HCT116 (cell line): ENCODE results near the gene TENM4. TPM values are rescaled to one million over a fixed set of nuclear protein-coding genes. Genes with fewer than 3 reads are reported as not detected.

Experiments
- ATAC-seq: fragments of 200-7000 bp; cut with Tn5 transposase; 2 replicates; pipeline ENCODE4 v1.9.1; 2020; ENCODE audit warnings: mild to moderate bottlenecking, moderate library complexity
- BruUV-seq: library from RNA; stranded (reverse); fragments of 400-500 nt; replicated peaks from 2 replicates; lab custom pipeline; 2021; lab: Mats Ljungman, UMichigan
- CTCF ChIA-PET: fragments of 300-600 bp; sonication (Branson Sonifier 250); formaldehyde crosslinking; loops from one replicate; lab custom pipeline; 2021; ENCODE audit warnings: antibody characterized with exemption; lab: Charles Lee
- POLR2A ChIA-PET: fragments of 300-600, 350-600 bp; sonication (Branson Sonifier 250); formaldehyde crosslinking; loops from one replicate; lab custom pipeline; 2021; ENCODE audit warnings: antibody characterized with exemption; lab: Charles Lee
- RAD21 ChIA-PET, 2 experiments: fragments of 300-600 bp; sonication (Branson Sonifier 250); formaldehyde crosslinking; loops; one replicate each; lab custom pipeline; 2023; ENCODE audit warnings: low total read pairs in 2 of 2; ENCODE audit not compliant: uncharacterized antibody in 2 of 2, unreplicated experiment in 2 of 2, low non-redundant PET in 1 of 2; lab: Charles Lee
- DNase-seq: peaks from one replicate; pipeline ENCODE4 v3.0.0-alpha.2; 2010; ENCODE audit warnings: low read depth, low spot score
- H2AFZ ChIP-seq: fragments of 200-600 bp; shearing (Covaris generic), sonication (generic); 2 replicates; pipeline ENCODE4 v1.6.1; 2017; ENCODE audit warnings: low read depth, mixed run types, mixed read lengths, antibody characterized with exemption, low read length; ENCODE audit not compliant: poor library complexity, severe bottlenecking
- H3K27ac ChIP-seq: 2 replicates; pipeline ENCODE4 v1.5.1; 2012; ENCODE audit warnings: low read depth, low read length
- H3K27me3 ChIP-seq: fragments of 200-600 bp; sonication (generic); 2 replicates; pipeline ENCODE4 v1.6.1; 2016; ENCODE audit warnings: mixed run types, low read length, mixed read lengths; ENCODE audit not compliant: insufficient read depth
- H3K36me3 ChIP-seq, 2 experiments: fragments of 200-500 bp in 1 of 2; fragments of 200-600 bp in 1 of 2; sonication (Bioruptor generic) in 1 of 2; sonication (generic) in 1 of 2; 2 replicates each; pipeline versions ENCODE4 v1.5.1 to v1.6.1; 2014 to 2016; ENCODE audit warnings: low read length in 2 of 2, inconsistent platforms in 1 of 2, mixed read lengths in 1 of 2, mixed run types in 1 of 2; ENCODE audit not compliant: insufficient read depth in 2 of 2, control insufficient read depth in 1 of 2
- H3K4me1 ChIP-seq, 2 experiments: fragments of 200-600 bp in 1 of 2; sonication (generic) in 1 of 2; 2 replicates each; pipeline versions ENCODE4 v1.5.1 to v1.6.1; 2012 to 2017; ENCODE audit warnings: low read length in 2 of 2, inconsistent platforms in 1 of 2, mild to moderate bottlenecking in 1 of 2, mixed read lengths in 1 of 2, mixed run types in 1 of 2, moderate library complexity in 1 of 2; ENCODE audit not compliant: insufficient read depth in 2 of 2, control insufficient read depth in 1 of 2
- H3K4me2 ChIP-seq: fragments of 200-600 bp; sonication (generic); 2 replicates; pipeline ENCODE4 v1.6.1; 2017; ENCODE audit warnings: mixed run types, low read length, mixed read lengths
- H3K4me3 ChIP-seq, 2 experiments: fragments of 200-600 bp in 1 of 2; sonication (generic) in 1 of 2; replicated peaks in 1 of 2; 2 replicates each; pipeline ENCODE4 v1.5.1; 2011 to 2016; ENCODE audit warnings: low read length in 2 of 2, control low read depth in 1 of 2, low read depth in 1 of 2, mild to moderate bottlenecking in 1 of 2, mixed read lengths in 1 of 2, mixed run types in 1 of 2
- H3K79me2 ChIP-seq: fragments of 200-600 bp; sonication (generic); 2 replicates; pipeline ENCODE4 v1.6.1; 2017; ENCODE audit warnings: mild to moderate bottlenecking, mixed run types, low read length, moderate library complexity, mixed read lengths; ENCODE audit not compliant: insufficient read depth
- H3K9ac ChIP-seq: fragments of 200-600 bp; sonication (generic); 2 replicates; pipeline ENCODE4 v1.6.1; 2016; ENCODE audit warnings: low read length, mixed read lengths
- H3K9me2 ChIP-seq: fragments of 200-600 bp; sonication (generic), shearing (Covaris generic); 2 replicates; pipeline ENCODE4 v1.6.1; 2017; ENCODE audit warnings: mixed run types, mild to moderate bottlenecking, moderate library complexity; ENCODE audit not compliant: insufficient read depth
- H3K9me3 ChIP-seq, 2 experiments: fragments of 200-500 bp in 1 of 2; fragments of 200-600 bp in 1 of 2; sonication (Bioruptor generic) in 1 of 2; sonication (generic) in 1 of 2; 2 replicates each; pipeline ENCODE4 v1.6.1; 2014 to 2017; ENCODE audit warnings: low read length in 2 of 2, mixed read lengths in 2 of 2, inconsistent platforms in 1 of 2, low read depth in 1 of 2, mild to moderate bottlenecking in 1 of 2, mixed run types in 1 of 2, moderate library complexity in 1 of 2; ENCODE audit not compliant: control insufficient read depth in 1 of 2, insufficient read depth in 1 of 2
- H4K20me1 ChIP-seq: fragments of 200-600 bp; sonication (generic), shearing (Covaris generic); 2 replicates; pipeline ENCODE4 v1.6.1; 2017; ENCODE audit warnings: mixed run types, mild to moderate bottlenecking, moderate library complexity; ENCODE audit not compliant: insufficient read depth
- CBX3 ChIP-seq: IDR thresholded peaks from 2 replicates; pipeline ENCODE4 v1.6.1; 2012; ENCODE audit warnings: low read depth
- EGR1 ChIP-seq: IDR thresholded peaks from 2 replicates; pipeline ENCODE4 v1.6.1; 2012; ENCODE audit warnings: low read depth
- JUND ChIP-seq: IDR thresholded peaks from 2 replicates; pipeline ENCODE4 v1.6.1; 2012
- RAD21 ChIP-seq: IDR thresholded peaks from 2 replicates; pipeline ENCODE4 v1.6.1; 2012; ENCODE audit warnings: low read depth, mild to moderate bottlenecking
- TCF7L2 ChIP-seq: IDR thresholded peaks from 2 replicates; pipeline ENCODE4 v1.7.0; 2011; ENCODE audit warnings: borderline replicate concordance, inconsistent platforms; ENCODE audit not compliant: insufficient read depth, insufficient read length; ENCODE audit errors: extremely low read depth
- ZBTB33 ChIP-seq: IDR thresholded peaks from 2 replicates; pipeline ENCODE4 v1.6.1; 2011; ENCODE audit warnings: mild to moderate bottlenecking, low read length, moderate library complexity; ENCODE audit not compliant: insufficient replicate concordance; ENCODE audit errors: extremely low read depth
- intact Hi-C: fragments of 100-400 bp; cut with micrococcal nuclease; formaldehyde crosslinking; loops from 2 replicates; pipeline ENCODE4 v1.10.0; 2022
- total RNA-seq: library from RNA; stranded (reverse); gene quantifications from one replicate; pipeline ENCODE4 v1.2.1, GENCODE V29; 2021; ENCODE audit not compliant: unreplicated experiment
- TF ChIP-seq, protein P1 (sequence below): IDR thresholded peaks from 2 replicates; pipeline ENCODE4 v1.6.1; 2012

Gene TENM4
- total RNA-seq, 1 experiment from 2014 or later: 0.05 TPM

GRCh38 chr11:79006854-79007253 is 434.0 kb downstream of the TENM4 start:
- intact Hi-C loops: no loop called here
- POLR2A ChIA-PET: no interaction called here
- no peak overlapping the region for H2AFZ ChIP-seq
- RAD21 ChIA-PET: no interaction called here
- DNase-seq (no peak), ATAC-seq (no peak)
- 0 out of 2 replicates have a peak, but pooled peaks cover 8% of the 10 kb centered on the region for H3K27me3 ChIP-seq
- no TSS peak for BruUV-seq
- no peaks in the 10 kb centered on the region for H3K4me1 ChIP-seq
- H3K4me2 ChIP-seq: no peak overlapping the region
- H3K79me2 ChIP-seq: no peaks in the 10 kb centered on the region
- H3K36me3 ChIP-seq: no peaks in the 10 kb centered on the region
- H3K9ac ChIP-seq: no peak overlapping the region
- CTCF ChIA-PET: no interaction called here
- H3K4me3 ChIP-seq: no peak overlapping the region
- H4K20me1 ChIP-seq: no peaks in the 10 kb centered on the region
- H3K9me3 ChIP-seq: no peaks in the 10 kb centered on the region
- no peak overlapping the region for H3K27ac ChIP-seq
- no peaks in the 10 kb centered on the region for H3K9me2 ChIP-seq
- no peak for TF ChIP-seq CBX3

GRCh38 chr11:78996007-78996406 is 444.8 kb downstream of the TENM4 start:
- TF ChIP-seq JUND (no peak), TCF7L2 (no peak), RAD21 (no peak), ZBTB33 (no peak), EGR1 (no peak)
- TF ChIP-seq, protein P1, sequence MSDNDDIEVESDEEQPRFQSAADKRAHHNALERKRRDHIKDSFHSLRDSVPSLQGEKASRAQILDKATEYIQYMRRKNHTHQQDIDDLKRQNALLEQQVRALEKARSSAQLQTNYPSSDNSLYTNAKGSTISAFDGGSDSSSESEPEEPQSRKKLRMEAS: no peak
- POLR2A ChIA-PET: no interaction called here
- no peak overlapping the region for H2AFZ ChIP-seq
- no peaks in the 10 kb centered on the region for H3K4me1 ChIP-seq
- ATAC-seq (no peak), DNase-seq (no peak)
- no peak overlapping the region for H3K9ac ChIP-seq
- H3K9me3 ChIP-seq: peaks cover 0 to 4% of the 10 kb centered on the region in 2 experiments; a peak in 1 of 4 replicates
- H3K9me2 ChIP-seq: no peaks in the 10 kb centered on the region
- H3K4me2 ChIP-seq: no peak overlapping the region
- H3K27ac ChIP-seq: no peak overlapping the region
- intact Hi-C loops: no loop called here
- peaks cover 21% of the 10 kb centered on the region for H3K27me3 ChIP-seq
- H3K79me2 ChIP-seq: no peaks in the 10 kb centered on the region
- RAD21 ChIA-PET: no interaction called here
- no peak overlapping the region for H3K4me3 ChIP-seq
- no peaks in the 10 kb centered on the region for H4K20me1 ChIP-seq
- CTCF ChIA-PET: no interaction called here
- no peaks in the 10 kb centered on the region for H3K36me3 ChIP-seq
- BruUV-seq: no TSS peak
